HCT116 (cell line): Measurements from ENCODE around the gene TM9SF4. TPM values are rescaled to one million over a fixed set of nuclear protein-coding genes. Genes with fewer than 3 reads are reported as not detected.

Experiments
- ATAC-seq: fragments of 200-7000 bp; cut with Tn5 transposase; 2 replicates; pipeline ENCODE4 v1.9.1; 2020; ENCODE audit warnings: mild to moderate bottlenecking, moderate library complexity
- BruUV-seq: library from RNA; stranded (reverse); fragments of 400-500 nt; replicated peaks from 2 replicates; lab custom pipeline; 2021; lab: Mats Ljungman, UMichigan
- CTCF ChIA-PET: fragments of 300-600 bp; sonication (Branson Sonifier 250); formaldehyde crosslinking; loops from one replicate; lab custom pipeline; 2021; ENCODE audit warnings: antibody characterized with exemption; lab: Charles Lee
- POLR2A ChIA-PET: fragments of 300-600, 350-600 bp; sonication (Branson Sonifier 250); formaldehyde crosslinking; loops from one replicate; lab custom pipeline; 2021; ENCODE audit warnings: antibody characterized with exemption; lab: Charles Lee
- RAD21 ChIA-PET, 2 experiments: fragments of 300-600 bp; sonication (Branson Sonifier 250); formaldehyde crosslinking; loops; one replicate each; lab custom pipeline; 2023; ENCODE audit warnings: low total read pairs in 2 of 2; ENCODE audit not compliant: uncharacterized antibody in 2 of 2, unreplicated experiment in 2 of 2, low non-redundant PET in 1 of 2; lab: Charles Lee
- DNase-seq: peaks from one replicate; pipeline ENCODE4 v3.0.0-alpha.2; 2010; ENCODE audit warnings: low read depth, low spot score
- H2AFZ ChIP-seq: fragments of 200-600 bp; shearing (Covaris generic), sonication (generic); 2 replicates; pipeline ENCODE4 v1.6.1; 2017; ENCODE audit warnings: low read depth, mixed run types, mixed read lengths, antibody characterized with exemption, low read length; ENCODE audit not compliant: poor library complexity, severe bottlenecking
- H3K27ac ChIP-seq: 2 replicates; pipeline ENCODE4 v1.5.1; 2012; ENCODE audit warnings: low read depth, low read length
- H3K27me3 ChIP-seq: fragments of 200-600 bp; sonication (generic); 2 replicates; pipeline ENCODE4 v1.6.1; 2016; ENCODE audit warnings: mixed run types, low read length, mixed read lengths; ENCODE audit not compliant: insufficient read depth
- H3K36me3 ChIP-seq, 2 experiments: fragments of 200-500 bp in 1 of 2; fragments of 200-600 bp in 1 of 2; sonication (Bioruptor generic) in 1 of 2; sonication (generic) in 1 of 2; 2 replicates each; pipeline versions ENCODE4 v1.5.1 to v1.6.1; 2014 to 2016; ENCODE audit warnings: low read length in 2 of 2, inconsistent platforms in 1 of 2, mixed read lengths in 1 of 2, mixed run types in 1 of 2; ENCODE audit not compliant: insufficient read depth in 2 of 2, control insufficient read depth in 1 of 2
- H3K4me1 ChIP-seq, 2 experiments: fragments of 200-600 bp in 1 of 2; sonication (generic) in 1 of 2; 2 replicates each; pipeline versions ENCODE4 v1.5.1 to v1.6.1; 2012 to 2017; ENCODE audit warnings: low read length in 2 of 2, inconsistent platforms in 1 of 2, mild to moderate bottlenecking in 1 of 2, mixed read lengths in 1 of 2, mixed run types in 1 of 2, moderate library complexity in 1 of 2; ENCODE audit not compliant: insufficient read depth in 2 of 2, control insufficient read depth in 1 of 2
- H3K4me2 ChIP-seq: fragments of 200-600 bp; sonication (generic); 2 replicates; pipeline ENCODE4 v1.6.1; 2017; ENCODE audit warnings: mixed run types, low read length, mixed read lengths
- H3K4me3 ChIP-seq, 2 experiments: fragments of 200-600 bp in 1 of 2; sonication (generic) in 1 of 2; replicated peaks in 1 of 2; 2 replicates each; pipeline ENCODE4 v1.5.1; 2011 to 2016; ENCODE audit warnings: low read length in 2 of 2, control low read depth in 1 of 2, low read depth in 1 of 2, mild to moderate bottlenecking in 1 of 2, mixed read lengths in 1 of 2, mixed run types in 1 of 2
- H3K79me2 ChIP-seq: fragments of 200-600 bp; sonication (generic); 2 replicates; pipeline ENCODE4 v1.6.1; 2017; ENCODE audit warnings: mild to moderate bottlenecking, mixed run types, low read length, moderate library complexity, mixed read lengths; ENCODE audit not compliant: insufficient read depth
- H3K9ac ChIP-seq: fragments of 200-600 bp; sonication (generic); 2 replicates; pipeline ENCODE4 v1.6.1; 2016; ENCODE audit warnings: low read length, mixed read lengths
- H3K9me2 ChIP-seq: fragments of 200-600 bp; sonication (generic), shearing (Covaris generic); 2 replicates; pipeline ENCODE4 v1.6.1; 2017; ENCODE audit warnings: mixed run types, mild to moderate bottlenecking, moderate library complexity; ENCODE audit not compliant: insufficient read depth
- H3K9me3 ChIP-seq, 2 experiments: fragments of 200-500 bp in 1 of 2; fragments of 200-600 bp in 1 of 2; sonication (Bioruptor generic) in 1 of 2; sonication (generic) in 1 of 2; 2 replicates each; pipeline ENCODE4 v1.6.1; 2014 to 2017; ENCODE audit warnings: low read length in 2 of 2, mixed read lengths in 2 of 2, inconsistent platforms in 1 of 2, low read depth in 1 of 2, mild to moderate bottlenecking in 1 of 2, mixed run types in 1 of 2, moderate library complexity in 1 of 2; ENCODE audit not compliant: control insufficient read depth in 1 of 2, insufficient read depth in 1 of 2
- H4K20me1 ChIP-seq: fragments of 200-600 bp; sonication (generic), shearing (Covaris generic); 2 replicates; pipeline ENCODE4 v1.6.1; 2017; ENCODE audit warnings: mixed run types, mild to moderate bottlenecking, moderate library complexity; ENCODE audit not compliant: insufficient read depth
- EGR1 ChIP-seq: IDR thresholded peaks from 2 replicates; pipeline ENCODE4 v1.6.1; 2012; ENCODE audit warnings: low read depth
- ELF1 ChIP-seq: IDR thresholded peaks from 2 replicates; pipeline ENCODE4 v1.6.1; 2012; ENCODE audit warnings: low read depth, borderline replicate concordance
- EZH2 ChIP-seq: fragments of 200-600 bp; sonication (generic); IDR thresholded peaks from 2 replicates; pipeline ENCODE4 v1.6.1; 2017; ENCODE audit warnings: antibody characterized with exemption, mixed run types
- EZH2phosphoT487 ChIP-seq: fragments of 200-600 bp; IDR thresholded peaks from 2 replicates; pipeline ENCODE4 v1.6.1; 2018; ENCODE audit warnings: antibody characterized with exemption, borderline replicate concordance
- FOSL1 ChIP-seq: IDR thresholded peaks from 2 replicates; pipeline ENCODE4 v1.6.1; 2012; ENCODE audit warnings: low read depth
- RAD21 ChIP-seq: IDR thresholded peaks from 2 replicates; pipeline ENCODE4 v1.6.1; 2012; ENCODE audit warnings: low read depth, mild to moderate bottlenecking
- SIN3A ChIP-seq: IDR thresholded peaks from 2 replicates; pipeline ENCODE4 v1.6.1; 2012; ENCODE audit warnings: low read depth
- SP1 ChIP-seq: IDR thresholded peaks from 2 replicates; pipeline ENCODE4 v1.6.1; 2012; ENCODE audit warnings: low read depth
- SRF ChIP-seq: IDR thresholded peaks from 2 replicates; pipeline ENCODE4 v1.6.1; 2012; ENCODE audit warnings: low read depth
- TCF7L2 ChIP-seq: IDR thresholded peaks from 2 replicates; pipeline ENCODE4 v1.7.0; 2011; ENCODE audit warnings: borderline replicate concordance, inconsistent platforms; ENCODE audit not compliant: insufficient read depth, insufficient read length; ENCODE audit errors: extremely low read depth
- YY1 ChIP-seq: IDR thresholded peaks from 2 replicates; pipeline ENCODE4 v1.6.1; 2011; ENCODE audit warnings: low read length, low read depth, moderate library complexity, mild to moderate bottlenecking; ENCODE audit not compliant: insufficient replicate concordance; ENCODE audit errors: extremely low read depth
- ZNF274 ChIP-seq: fragments of 200-500 bp; sonication (Bioruptor generic); IDR thresholded peaks from 2 replicates; pipeline ENCODE4 v1.6.1; 2014; ENCODE audit warnings: mild to moderate bottlenecking, low read depth, low read length, inconsistent platforms
- intact Hi-C: fragments of 100-400 bp; cut with micrococcal nuclease; formaldehyde crosslinking; loops from 2 replicates; pipeline ENCODE4 v1.10.0; 2022
- total RNA-seq: library from RNA; stranded (reverse); gene quantifications from one replicate; pipeline ENCODE4 v1.2.1, GENCODE V29; 2021; ENCODE audit not compliant: unreplicated experiment
- TF ChIP-seq, protein P1 (sequence below): IDR thresholded peaks from 2 replicates; pipeline ENCODE4 v1.6.1; 2012; ENCODE audit warnings: low read depth

The TM9SF4 gene
- total RNA-seq, 1 experiment from 2014 or later = 51.2 TPM

DNA sequence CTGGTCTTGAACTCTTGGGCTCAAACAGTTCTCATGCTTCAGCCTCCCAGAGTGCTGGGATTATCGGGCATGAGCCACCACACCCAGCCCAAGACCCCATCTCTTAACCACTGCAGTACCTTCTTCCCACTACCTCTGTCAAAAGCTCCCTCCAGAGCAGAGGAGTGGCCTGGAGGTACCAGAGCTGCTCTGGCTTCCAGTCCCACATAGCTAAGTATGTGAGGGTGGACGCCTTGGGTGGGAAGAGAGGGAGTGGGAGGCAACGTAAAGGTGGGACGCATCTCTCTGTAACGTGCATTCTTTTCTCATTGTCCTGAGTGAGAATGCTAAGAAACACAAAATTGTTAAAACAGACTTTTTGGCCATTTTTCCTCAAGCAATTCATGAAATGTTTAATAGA is 24.5 kb downstream of the TM9SF4 start:
- Histone ChIP-seq H3K27me3 (no peaks in the 10 kb centered on the region), H2AFZ (no peak overlapping the region), H3K9me2 (no peaks in the 10 kb centered on the region), H3K4me1 (no peaks in the 10 kb centered on the region), H4K20me1 (no peaks in the 10 kb centered on the region), H3K36me3 (peaks cover 0 to 18% of the 10 kb centered on the region in 2 experiments; a peak in 3 of 4 replicates), H3K9ac (no peak overlapping the region), H3K27ac (no peak overlapping the region), H3K4me2 (no peak overlapping the region), H3K9me3 (no peaks in the 10 kb centered on the region), H3K4me3 (no peak overlapping the region), H3K79me2 (peaks cover 51% of the 10 kb centered on the region)
- ATAC-seq (no peak), DNase-seq (no peak)
- TF ChIP-seq EZH2 (no peak), SP1 (no peak), ZNF274 (no peak)
- ChIA-PET CTCF (no interaction called here), RAD21 (no interaction called here), POLR2A (no interaction called here)
- BruUV-seq = no TSS peak
- intact Hi-C loops = no loop called here

GRCh38 chr20:32135983-32136515 is 26.5 kb downstream of the TM9SF4 start:
- ATAC-seq (no peak), DNase-seq (no peak)
- peaks cover 17 to 24% of the 10 kb centered on the region in 2 experiments; a peak in 3 of 4 replicates for H3K36me3 ChIP-seq
- ChIA-PET RAD21 (no interaction called here), POLR2A (no interaction called here), CTCF (no interaction called here)
- TF ChIP-seq EZH2phosphoT487 = no peak
- no peak for TF ChIP-seq FOSL1
- TF ChIP-seq ELF1 = no peak
- no peak for TF ChIP-seq SP1
- no peak for TF ChIP-seq TCF7L2
- no peak for TF ChIP-seq RAD21
- TF ChIP-seq, protein P1, sequence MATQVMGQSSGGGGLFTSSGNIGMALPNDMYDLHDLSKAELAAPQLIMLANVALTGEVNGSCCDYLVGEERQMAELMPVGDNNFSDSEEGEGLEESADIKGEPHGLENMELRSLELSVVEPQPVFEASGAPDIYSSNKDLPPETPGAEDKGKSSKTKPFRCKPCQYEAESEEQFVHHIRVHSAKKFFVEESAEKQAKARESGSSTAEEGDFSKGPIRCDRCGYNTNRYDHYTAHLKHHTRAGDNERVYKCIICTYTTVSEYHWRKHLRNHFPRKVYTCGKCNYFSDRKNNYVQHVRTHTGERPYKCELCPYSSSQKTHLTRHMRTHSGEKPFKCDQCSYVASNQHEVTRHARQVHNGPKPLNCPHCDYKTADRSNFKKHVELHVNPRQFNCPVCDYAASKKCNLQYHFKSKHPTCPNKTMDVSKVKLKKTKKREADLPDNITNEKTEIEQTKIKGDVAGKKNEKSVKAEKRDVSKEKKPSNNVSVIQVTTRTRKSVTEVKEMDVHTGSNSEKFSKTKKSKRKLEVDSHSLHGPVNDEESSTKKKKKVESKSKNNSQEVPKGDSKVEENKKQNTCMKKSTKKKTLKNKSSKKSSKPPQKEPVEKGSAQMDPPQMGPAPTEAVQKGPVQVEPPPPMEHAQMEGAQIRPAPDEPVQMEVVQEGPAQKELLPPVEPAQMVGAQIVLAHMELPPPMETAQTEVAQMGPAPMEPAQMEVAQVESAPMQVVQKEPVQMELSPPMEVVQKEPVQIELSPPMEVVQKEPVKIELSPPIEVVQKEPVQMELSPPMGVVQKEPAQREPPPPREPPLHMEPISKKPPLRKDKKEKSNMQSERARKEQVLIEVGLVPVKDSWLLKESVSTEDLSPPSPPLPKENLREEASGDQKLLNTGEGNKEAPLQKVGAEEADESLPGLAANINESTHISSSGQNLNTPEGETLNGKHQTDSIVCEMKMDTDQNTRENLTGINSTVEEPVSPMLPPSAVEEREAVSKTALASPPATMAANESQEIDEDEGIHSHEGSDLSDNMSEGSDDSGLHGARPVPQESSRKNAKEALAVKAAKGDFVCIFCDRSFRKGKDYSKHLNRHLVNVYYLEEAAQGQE = no peak
- no peak for TF ChIP-seq EGR1
- TF ChIP-seq EZH2 = no peak
- TF ChIP-seq YY1 = no peak
- TF ChIP-seq SIN3A = no peak
- no peak for TF ChIP-seq SRF
- H3K9me3 ChIP-seq = no peaks in the 10 kb centered on the region
- no peak overlapping the region for H3K4me2 ChIP-seq
- H3K27ac ChIP-seq = no peak overlapping the region
- no peak overlapping the region for H3K4me3 ChIP-seq
- H3K79me2 ChIP-seq = peaks cover 36% of the 10 kb centered on the region
- H3K4me1 ChIP-seq = no peaks in the 10 kb centered on the region
- intact Hi-C loops = no loop called here
- H3K27me3 ChIP-seq = no peaks in the 10 kb centered on the region
- no TSS peak for BruUV-seq
- H4K20me1 ChIP-seq = no peaks in the 10 kb centered on the region
- H3K9ac ChIP-seq = no peak overlapping the region
- H3K9me2 ChIP-seq = no peaks in the 10 kb centered on the region
- H2AFZ ChIP-seq = no peak overlapping the region
